Calu3 (cell line): ENCODE measurements around the gene VWA8. TPM values are rescaled to one million over a fixed set of nuclear protein-coding genes. Genes with fewer than 3 reads are reported as not detected.

Experiments
- BruUV-seq: library from RNA; stranded (reverse); fragments of 400-500 nt; replicated peaks from 2 replicates; lab custom pipeline; 2021; lab: Mats Ljungman, UMichigan
- CTCF ChIA-PET: fragments of 300-600 bp; sonication (Branson Sonifier 250); formaldehyde crosslinking; loops from one replicate; lab custom pipeline; 2022; ENCODE audit warnings: antibody characterized with exemption; lab: Charles Lee
- DNase-seq: peaks from one replicate; pipeline ENCODE4 v3.0.0; 2022
- H3K27ac Mint-ChIP-seq: one replicate; pipeline ENCODE4 v1.8.0; 2022; ENCODE audit warnings: mixed read lengths; ENCODE audit not compliant: unreplicated experiment
- H3K27me3 Mint-ChIP-seq: one replicate; pipeline ENCODE4 v1.8.0; 2022; ENCODE audit warnings: mixed read lengths; ENCODE audit not compliant: unreplicated experiment
- H3K36me3 Mint-ChIP-seq: one replicate; pipeline ENCODE4 v1.8.0; 2022; ENCODE audit warnings: mild to moderate bottlenecking, moderate library complexity, mixed read lengths; ENCODE audit not compliant: insufficient read depth, unreplicated experiment
- H3K4me1 Mint-ChIP-seq: one replicate; pipeline ENCODE4 v1.8.0; 2022; ENCODE audit warnings: mild to moderate bottlenecking, low read depth, mixed read lengths; ENCODE audit not compliant: unreplicated experiment
- H3K4me3 Mint-ChIP-seq: one replicate; pipeline ENCODE4 v1.8.0; 2022; ENCODE audit warnings: mild to moderate bottlenecking, low read depth, moderate library complexity, mixed read lengths; ENCODE audit not compliant: unreplicated experiment
- H3K9me3 Mint-ChIP-seq: one replicate; pipeline ENCODE4 v1.8.0; 2022; ENCODE audit warnings: low read depth, mixed read lengths; ENCODE audit not compliant: unreplicated experiment
- CTCF ChIP-seq: fragments of 200-600 bp; IDR thresholded peaks from one replicate; pipeline ENCODE4 v1.8.0; 2022; ENCODE audit warnings: antibody characterized with exemption; ENCODE audit not compliant: unreplicated experiment
- intact Hi-C: fragments of 100-400 bp; cut with micrococcal nuclease; formaldehyde crosslinking; loops from one replicate; pipeline ENCODE4 v1.10.0; 2022; ENCODE audit not compliant: unreplicated experiment
- total RNA-seq: library from RNA; stranded (reverse); gene quantifications from 2 replicates; pipeline ENCODE4 v1.2.3, GENCODE V29; 2022

VWA8 gene
- total RNA-seq, 1 experiment from 2014 or later = 15.2 TPM

GRCh38 chr13:41588899-41589298 is 372.0 kb downstream of the VWA8 start:
- no TSS peak for BruUV-seq
- H3K4me1 Mint-ChIP-seq = no peaks in the 10 kb centered on the region
- H3K27me3 Mint-ChIP-seq = no peaks in the 10 kb centered on the region
- CTCF ChIA-PET = no interaction called here
- H3K4me3 Mint-ChIP-seq = no peak overlapping the region
- H3K9me3 Mint-ChIP-seq = no peaks in the 10 kb centered on the region
- intact Hi-C loops = no loop called here
- no peak for DNase-seq
- H3K36me3 Mint-ChIP-seq = no peaks in the 10 kb centered on the region
- no peak for TF ChIP-seq CTCF
- no peak overlapping the region for H3K27ac Mint-ChIP-seq

- Mint-ChIP-seq H3K27ac (no peak overlapping the region), H3K4me1 (no peaks in the 10 kb centered on the region), H3K27me3 (no peaks in the 10 kb centered on the region), H3K4me3 (no peak overlapping the region), H3K36me3 (no peaks in the 10 kb centered on the region), H3K9me3 (no peaks in the 10 kb centered on the region)
- TF ChIP-seq CTCF = no peak
- DNase-seq = no peak
- no TSS peak for BruUV-seq
- CTCF ChIA-PET = no interaction called here
- intact Hi-C loops = no loop called here
Measured at GRCh38 chr13:41588448-41588847, 372.5 kb downstream of the VWA8 start.

- Mint-ChIP-seq H3K27ac (no peak overlapping the region), H3K4me1 (no peaks in the 10 kb centered on the region)
- BruUV-seq = no TSS peak
Measured at GRCh38 chr13:41587490-41587889, 373.4 kb downstream of the VWA8 start.

GRCh38 chr13:41586216-41586615 is 374.7 kb downstream of the VWA8 start:
- Mint-ChIP-seq H3K9me3 (no peaks in the 10 kb centered on the region), H3K4me1 (no peaks in the 10 kb centered on the region), H3K36me3 (no peaks in the 10 kb centered on the region), H3K27ac (no peak overlapping the region), H3K27me3 (no peaks in the 10 kb centered on the region), H3K4me3 (no peak overlapping the region)
- CTCF ChIA-PET = no interaction called here
- TF ChIP-seq CTCF = no peak
- no peak for DNase-seq
- intact Hi-C loops = no loop called here
- no TSS peak for BruUV-seq

More at GRCh38 chr13:41587490-41587889, 373.4 kb downstream of the VWA8 start:
- no peaks in the 10 kb centered on the region for H3K9me3 Mint-ChIP-seq
- no peak overlapping the region for H3K4me3 Mint-ChIP-seq
- H3K36me3 Mint-ChIP-seq = no peaks in the 10 kb centered on the region
- no peak for DNase-seq
- intact Hi-C loops = no loop called here
- no peak for TF ChIP-seq CTCF
- no peaks in the 10 kb centered on the region for H3K27me3 Mint-ChIP-seq
- CTCF ChIA-PET = no interaction called here
